Smooth muscle cell of the brain vasculature (primary cell): ENCODE measurements around the gene CEP55.

Experiments
- DNase-seq: peaks from one replicate; pipeline ENCODE4 v3.0.0-alpha.2; 2012; ENCODE audit warnings: low read depth, low spot score

The CEP55 gene

DNA sequence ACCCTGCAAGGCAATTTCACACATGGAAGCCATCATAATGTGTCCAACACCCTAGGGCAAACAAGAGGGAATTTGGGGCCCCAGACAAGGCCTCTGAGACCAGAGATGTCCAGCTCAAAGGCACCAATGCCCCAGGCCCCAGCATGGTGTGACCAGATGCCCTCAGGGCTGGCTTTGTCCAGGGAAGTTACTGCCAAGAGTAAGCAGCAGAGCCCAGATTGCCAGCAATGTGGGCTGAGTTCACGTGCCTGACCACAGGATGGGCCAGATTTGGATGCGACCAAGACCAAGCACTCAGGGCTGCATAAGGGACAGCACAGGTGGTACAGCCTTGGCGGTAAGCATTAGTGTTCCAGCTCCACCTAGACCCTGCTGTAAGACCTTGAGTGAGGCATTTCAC lies 27.0 kb upstream of the CEP55 start:
- DNase-seq, result no peak

DNA sequence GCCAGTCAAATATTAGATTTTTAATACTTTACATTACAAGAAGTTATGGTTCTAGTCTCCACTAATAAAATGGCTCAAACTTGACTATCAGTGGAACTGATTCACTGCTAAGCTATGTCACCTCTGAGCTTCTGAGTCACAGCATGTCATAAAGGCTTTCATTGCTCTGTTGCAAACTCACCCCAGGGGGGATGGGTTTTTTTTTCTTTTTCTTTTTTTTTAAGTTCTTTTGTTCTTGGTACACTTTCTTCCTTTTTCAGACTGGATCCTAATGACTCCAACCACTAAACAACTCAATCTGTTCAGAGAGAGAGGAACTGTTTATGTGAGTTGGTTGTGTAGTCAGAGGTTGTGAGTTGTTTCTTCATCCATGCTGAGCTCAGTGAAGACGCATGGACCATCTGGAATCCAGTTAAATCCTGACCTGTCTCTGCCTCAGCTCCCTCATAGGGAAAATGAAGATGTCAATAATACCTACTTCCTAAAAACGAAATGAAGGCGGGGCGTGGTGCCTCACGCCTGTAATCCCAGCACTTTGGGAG lies 25.2 kb upstream of the CEP55 start:
- peak; percentile 90 for DNase-seq

DNA sequence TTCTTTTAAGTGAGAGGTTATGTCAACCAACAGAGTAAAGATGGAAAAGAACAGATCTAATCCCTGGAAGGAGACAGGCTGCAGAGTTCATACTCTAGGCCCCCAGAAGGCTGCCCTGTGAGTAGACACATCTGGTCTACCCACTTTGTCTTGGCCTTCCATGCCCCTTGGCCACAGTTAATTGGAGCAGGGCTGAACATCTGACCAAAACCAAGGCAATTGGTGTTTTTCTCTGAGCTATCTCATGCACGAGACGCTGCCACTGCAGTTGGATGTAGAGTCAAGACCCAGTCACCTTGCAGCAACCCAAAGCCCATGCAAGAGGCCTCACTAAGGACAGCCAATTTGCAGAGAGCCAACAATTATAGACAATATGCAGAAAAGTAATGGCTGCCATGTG lies 23.3 kb upstream of the CEP55 start:
- no peak for DNase-seq

DNA sequence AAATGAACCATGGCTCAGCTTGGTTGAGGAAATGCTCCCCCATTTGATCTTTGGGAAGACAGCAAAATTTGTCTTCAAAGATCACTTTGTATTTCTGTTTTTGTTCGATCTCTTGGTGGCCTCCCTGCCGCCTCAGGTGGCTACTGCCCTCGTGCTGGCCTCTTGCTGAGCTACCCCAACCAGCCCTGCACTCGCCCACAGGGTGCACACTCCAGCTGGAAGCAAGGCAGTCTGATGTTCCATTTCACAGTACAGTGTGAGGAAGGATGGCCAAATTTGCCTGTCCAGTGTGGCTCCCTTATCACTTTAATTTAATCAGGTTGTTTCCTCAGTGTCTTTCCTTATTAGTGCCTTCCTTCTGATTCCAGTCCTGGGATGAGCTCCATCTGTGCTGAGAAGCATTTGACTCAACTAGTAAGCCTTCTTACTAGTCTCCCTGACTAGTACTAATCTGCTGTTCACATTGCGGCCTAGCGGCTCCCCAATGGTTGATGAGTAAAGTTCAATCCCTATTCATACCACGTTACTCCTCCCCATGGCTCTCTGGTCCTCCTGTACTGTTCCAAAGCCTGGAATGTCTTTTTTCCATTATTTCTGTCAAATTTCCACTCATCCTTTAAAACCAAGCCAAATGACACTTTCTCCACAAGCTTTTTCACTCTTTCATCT lies 22.5 kb upstream of the CEP55 start:
- DNase-seq, result no peak

DNA sequence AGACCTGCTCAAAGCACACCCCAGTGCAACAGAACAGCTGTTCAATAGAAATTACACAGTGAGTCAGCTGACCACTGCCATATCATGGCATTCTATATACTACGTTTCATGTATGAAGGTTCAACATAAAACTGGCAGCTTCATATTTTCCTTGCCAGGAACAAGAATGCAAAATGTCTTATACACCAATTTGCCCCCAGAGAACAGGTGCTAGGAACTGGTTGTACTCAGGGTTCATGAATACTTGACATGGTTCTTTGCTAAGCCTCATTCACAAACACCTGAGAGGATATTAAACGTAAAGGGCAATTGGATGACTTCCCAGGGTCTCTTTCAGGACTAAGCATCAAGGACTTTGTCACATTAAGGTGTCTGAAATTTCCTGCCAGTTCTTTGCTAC lies 21.2 kb upstream of the CEP55 start:
- no peak for DNase-seq

DNA sequence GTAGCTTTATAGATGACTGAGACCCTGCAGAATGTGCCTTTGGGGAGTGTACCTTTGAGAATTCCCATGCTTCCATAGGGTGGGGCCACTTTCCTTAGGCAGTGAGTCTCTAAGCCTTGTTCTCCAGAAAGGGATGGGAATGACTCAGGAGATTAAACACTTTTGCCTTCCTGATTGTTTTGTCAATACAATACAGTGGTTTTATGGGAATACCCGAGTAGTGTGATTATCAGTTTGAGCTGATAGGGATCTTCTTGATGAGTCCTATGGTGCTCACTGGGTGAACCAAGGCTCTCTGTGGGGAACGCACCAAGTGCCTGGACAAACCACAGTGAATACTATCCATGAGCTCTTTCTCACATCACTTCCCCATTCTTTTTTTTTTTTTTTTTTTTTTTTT lies 20.5 kb upstream of the CEP55 start:
- no peak for DNase-seq

DNA sequence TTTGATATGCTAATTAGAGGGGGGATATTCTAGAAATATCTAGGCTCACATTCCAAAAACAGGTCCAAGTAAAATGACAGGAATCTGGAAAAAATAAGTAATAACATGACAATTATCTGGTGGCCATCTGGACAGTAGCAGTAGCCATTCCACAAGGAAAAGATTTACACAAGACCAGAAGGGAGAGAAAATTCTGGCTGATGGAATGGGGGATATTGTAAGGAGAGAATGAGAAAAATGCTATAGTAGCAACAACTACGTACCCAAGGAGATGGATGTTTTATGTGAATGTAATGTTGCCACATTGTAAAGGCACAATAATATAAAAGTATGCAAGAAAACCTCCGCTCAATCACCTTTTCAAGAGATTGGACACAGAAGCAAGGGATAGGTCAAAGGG lies 19.7 kb upstream of the CEP55 start:
- no peak for DNase-seq

DNA sequence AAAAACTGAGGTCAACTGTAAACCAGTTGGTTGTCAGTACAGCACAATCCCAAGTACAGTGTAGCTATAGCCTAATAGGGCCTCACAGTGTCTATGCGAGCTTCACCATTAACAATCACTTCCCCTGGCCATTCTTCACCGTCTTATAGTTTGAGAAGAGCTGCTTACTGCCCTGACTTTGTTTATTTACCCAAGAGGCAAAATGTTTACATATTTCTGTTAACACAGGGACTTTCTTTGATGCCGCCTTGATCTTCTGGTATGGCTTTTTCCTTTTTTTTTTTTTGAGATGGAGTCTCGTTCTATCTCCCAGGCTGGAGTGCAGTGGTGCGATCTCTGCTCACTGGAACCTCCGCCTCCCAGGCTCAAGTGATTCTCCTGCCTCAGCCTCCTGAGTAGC lies 17.5 kb upstream of the CEP55 start:
- no peak for DNase-seq

DNA sequence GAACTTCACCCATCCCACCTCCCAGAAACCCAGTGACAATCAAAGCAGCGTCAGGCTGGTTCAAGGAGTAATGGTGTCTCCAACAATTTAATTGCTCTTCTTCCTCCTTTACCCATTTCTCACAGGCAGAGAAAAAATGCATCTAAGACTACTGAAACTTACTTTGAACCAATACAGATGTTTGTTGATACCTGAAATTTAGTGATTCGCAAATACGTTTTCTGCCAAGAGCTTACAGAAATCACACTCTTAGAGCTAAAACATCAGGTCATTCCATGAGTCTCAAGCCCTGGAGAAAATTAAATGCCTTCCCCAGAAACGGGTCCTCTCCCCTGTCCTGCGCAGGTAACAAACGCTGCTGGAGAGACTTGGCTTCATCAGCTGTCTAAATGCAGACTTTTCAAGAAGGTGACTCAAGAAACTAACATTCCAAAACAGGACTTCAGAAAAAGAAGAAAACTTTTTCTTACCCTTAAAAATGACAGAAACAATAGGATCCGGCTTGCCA lies 14.7 kb upstream of the CEP55 start:
- DNase-seq, result no peak

DNA sequence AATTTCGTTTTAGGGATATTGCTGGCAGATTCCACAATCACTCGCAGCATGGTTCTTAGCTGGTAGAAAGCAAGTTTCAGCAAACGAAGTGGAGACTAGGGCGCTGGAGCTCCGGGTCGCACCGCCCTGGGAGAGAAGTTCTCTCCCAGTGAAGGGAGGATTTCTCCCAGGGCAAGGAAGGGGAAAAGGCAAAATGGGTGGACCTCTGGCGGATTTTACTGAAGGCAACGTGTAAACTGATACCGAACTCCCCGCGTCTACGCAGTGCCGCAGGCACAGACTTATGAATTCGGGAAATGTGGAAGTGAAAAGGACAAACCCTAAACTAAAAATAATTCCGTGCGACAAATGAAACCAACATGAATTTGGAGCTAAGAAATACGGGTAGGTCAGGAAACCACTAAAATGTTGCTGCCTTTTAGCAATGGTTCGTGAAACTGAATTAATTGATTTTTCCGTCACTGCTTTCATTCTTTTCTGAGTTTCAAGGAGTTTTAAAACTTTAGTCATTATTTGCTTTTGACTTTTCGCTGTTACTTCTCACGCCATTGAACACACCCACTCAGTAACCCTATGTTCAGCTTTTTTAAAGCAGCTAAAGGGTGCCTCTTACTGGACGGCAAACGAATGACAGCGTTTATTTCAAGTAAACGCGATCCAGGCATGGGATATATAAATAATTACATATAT lies 14.1 kb upstream of the CEP55 start, which contains the start of gene MYOF:
MYOF (minus strand) TSS at position 190 of the 690 bp plus-strand sequence; CDS start at position 50, 140 bp downstream.
- DNase-seq, result peak; percentile 79

DNA sequence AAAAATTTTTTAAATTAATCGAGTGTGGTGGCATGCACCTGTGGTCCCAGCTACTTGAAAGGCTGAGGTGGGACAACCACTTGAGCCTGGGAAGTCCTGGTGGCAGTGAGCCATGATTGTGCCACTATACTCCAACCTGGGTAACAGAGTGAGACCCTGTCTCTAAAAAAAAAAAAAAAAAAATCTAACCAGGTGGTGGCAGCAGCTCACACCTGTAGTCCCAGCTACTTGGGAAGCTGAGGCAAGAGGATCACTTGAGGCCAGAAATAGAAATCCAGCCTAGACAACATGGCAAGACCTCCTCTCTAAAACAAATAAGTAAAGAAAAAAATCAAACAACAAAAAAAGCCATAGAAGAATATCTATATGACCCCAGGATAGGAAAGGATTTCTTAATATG lies 10.7 kb upstream of the CEP55 start:
- DNase-seq, result no peak

DNA sequence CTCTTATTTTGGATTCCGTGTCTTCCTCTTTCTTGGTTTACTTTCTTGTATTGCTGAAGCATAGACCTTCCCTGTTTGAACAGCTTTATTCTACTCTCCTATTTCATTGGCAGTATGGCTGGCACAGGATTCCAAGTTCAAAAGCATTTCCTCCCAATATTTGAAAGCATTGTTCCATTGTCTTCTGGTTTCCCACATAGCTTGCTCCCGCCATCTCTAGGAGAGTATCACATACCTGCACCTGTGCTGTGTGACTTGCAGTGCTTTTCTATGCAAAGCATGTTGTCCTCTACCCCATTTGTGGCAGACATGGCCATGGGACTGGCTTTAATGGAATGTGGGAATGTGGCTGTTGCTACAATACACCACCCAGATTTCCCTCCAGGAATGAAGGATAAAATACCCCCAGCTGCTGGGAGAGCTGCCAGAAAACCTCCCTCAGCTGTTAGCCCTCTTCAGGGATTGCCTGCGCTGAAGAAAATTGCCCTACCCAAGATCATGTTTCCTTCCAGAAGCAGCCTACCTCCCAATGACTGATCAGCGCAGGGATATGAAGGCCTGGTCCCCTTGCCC lies 7.4 kb upstream of the CEP55 start:
- no peak for DNase-seq

DNA sequence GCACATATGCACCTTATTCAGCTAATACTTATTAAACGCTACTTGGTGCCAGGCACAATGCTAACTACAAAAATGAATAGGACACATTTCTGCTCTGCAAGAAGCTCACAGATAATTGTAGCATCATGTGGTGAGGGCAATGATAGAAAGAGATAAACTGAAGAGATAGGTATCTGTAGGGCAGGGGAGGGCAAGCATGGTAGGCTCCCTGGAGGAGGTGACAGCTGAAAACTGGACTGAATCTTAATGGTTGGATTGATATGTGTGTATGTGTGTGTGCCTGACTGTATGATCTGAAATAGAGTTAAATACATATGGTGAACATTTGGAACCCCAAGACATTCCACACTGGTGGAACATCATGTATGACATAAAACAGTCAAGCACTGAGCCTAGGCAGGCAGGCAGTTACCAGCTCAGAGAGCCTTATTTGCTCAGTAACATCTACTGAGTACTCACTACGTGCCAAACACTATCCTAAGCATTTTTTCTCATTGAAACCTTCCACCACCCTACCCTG lies 4.8 kb upstream of the CEP55 start:
- no peak for DNase-seq

DNA sequence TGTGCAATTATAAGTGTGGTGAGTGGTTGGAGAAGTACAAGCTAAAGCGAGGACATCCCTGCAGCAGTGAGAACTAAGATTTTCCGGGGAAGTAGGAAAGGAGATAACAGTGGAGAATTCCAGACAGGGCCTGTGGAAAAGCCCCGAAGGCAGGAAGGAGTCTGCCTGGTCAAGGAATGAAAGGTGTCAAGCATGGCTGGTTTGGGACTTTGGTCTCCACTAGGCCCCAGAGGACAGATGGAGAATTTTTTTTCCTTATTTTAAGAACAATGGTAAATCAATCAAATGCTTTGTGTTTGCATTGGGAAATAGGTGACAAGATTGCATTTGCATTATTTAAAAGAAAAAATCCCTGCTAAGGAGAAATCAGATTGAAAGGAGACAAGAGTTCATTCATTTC lies 3.2 kb upstream of the CEP55 start:
- no peak for DNase-seq

DNA sequence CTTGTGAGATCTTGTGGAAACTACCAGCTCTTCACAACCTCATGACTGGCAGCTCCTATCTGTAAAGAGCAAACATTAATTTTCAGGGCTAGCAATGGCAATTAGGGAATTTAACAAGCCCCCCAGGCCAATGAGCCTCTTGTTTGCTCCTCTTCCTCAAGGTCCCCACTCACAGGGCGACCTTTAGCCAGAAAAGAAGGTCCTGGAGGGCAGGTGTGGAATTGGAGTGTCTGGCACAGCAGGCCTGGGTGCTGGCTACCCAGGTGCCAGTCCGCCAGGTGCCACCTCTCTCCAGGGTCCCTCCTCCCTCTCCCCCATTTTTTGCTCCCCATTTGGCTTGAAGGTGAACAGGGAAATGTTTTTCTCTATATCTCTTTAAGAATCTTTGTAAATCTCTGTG lies 1.9 kb upstream of the CEP55 start:
- no peak for DNase-seq

DNA sequence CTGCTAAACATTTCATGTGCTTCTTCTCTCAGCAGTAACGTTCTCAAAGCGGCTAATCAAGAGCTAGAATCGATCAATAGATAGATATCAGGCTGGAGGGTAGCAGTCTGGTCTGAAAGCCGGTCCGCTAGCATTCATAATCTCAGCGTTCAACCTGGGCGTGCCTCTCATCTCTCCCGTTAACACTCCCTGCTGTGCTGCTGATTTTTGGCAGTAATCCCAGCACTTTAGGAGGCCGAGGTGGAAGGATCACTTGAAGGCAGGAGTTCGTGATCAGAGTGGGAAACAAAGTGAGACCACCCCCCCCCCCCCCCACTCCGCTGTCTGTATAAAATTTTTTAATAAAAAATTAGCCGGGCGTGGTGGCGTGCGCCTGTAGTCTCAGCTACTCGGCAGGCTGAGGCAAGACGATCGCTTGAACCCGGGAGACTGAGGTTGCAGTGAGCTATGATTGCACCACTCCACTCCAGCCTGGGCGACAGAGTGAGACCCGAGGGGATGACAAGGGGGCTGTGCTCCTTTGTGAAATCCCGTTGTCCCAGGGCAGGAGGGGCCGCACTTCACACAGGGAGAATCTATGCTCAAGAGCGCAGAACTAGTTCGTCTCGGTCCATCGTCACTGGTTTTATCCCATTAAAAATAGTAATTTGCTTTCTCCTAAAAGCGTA lies 624 bp upstream of the CEP55 start:
- DNase-seq, result no peak

DNA sequence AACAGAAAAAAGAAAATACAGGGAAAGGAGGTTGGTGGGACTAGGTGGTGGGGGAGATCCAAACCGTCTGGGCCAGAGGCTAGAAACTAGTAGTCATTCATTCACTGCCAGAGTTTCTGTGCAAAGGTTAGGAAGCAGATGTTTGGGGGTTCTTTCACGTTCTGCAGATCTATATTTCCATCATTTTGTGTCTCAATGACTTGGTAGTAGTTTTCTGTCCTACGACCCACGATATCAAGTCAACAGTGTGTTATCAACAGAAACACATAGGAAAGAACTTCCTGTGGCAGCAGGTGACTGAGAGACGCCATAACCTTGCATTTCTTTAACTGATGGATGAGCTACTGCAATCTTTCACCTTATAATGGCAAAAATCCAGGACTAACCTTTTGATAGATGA lies 1.8 kb downstream of the CEP55 start:
- no peak for DNase-seq

DNA sequence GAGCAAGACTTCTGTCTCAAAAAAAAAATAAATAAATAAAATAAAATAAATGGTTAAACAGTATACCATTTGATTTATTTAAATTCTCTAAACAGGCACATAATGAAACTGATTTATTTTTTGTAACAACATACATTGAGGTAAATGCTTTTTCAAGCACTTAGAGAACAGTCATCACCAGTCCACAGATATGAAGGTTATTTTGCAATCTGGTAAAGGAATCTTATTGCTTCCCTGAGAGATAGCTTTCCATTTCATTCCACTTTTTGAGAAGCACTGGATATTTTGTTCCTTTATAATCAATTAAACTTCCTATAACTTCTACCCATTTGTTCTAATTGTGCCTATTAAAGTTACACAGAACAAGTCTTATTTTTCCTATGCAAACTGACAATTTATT lies 5.2 kb downstream of the CEP55 start:
- no peak for DNase-seq

DNA sequence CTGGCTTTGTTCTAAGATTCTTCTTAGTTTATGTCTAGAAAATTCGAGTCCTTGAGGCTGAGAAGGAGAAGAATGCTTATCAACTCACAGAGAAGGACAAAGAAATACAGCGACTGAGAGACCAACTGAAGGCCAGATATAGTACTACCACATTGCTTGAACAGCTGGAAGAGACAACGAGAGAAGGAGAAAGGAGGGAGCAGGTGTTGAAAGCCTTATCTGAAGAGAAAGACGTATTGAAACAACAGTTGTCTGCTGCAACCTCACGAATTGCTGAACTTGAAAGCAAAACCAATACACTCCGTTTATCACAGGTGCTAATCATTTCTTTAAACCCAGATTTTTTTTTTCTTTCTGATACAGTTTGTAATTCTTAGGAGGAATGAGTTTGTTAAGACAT lies 6.7 kb downstream of the CEP55 start:
- no peak for DNase-seq

DNA sequence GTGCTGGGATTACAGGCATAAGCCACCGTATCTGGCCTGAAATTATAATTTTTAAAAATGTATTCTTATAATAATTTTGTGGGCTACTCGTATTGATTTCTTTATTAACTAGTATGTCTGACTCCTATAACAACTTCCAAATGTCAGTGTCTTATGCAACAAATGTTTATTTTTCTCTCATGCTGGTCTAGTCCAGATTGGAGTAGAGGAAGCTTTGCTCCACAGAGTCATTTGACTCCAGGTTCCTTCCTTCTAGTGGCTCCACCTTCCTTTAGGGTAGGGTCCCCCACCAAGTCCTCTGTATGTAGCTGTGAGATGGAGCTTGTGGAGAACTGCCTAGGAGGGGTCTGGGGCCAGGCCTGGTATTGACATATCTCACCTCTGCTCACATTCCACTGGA lies 8.7 kb downstream of the CEP55 start:
- DNase-seq, result no peak

DNA sequence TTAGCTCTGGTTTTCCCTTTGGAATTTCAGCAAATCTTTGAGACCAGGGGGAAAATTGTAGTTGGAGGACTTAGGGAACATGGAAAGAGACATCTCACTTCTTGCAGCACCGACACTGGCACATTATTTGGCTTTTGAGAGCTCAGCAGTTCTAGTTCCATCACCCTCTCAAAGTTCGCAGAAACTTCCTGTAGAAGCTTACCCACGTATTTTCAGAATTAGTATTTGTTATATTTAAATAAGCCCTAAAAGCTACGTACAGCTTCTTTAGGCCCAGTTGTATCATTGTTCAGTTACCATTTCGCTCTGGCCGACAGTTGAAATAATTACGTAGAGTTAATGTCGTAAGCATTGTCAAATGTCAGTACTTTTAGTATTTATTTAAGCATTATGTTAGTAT lies 13.4 kb downstream of the CEP55 start:
- no peak for DNase-seq

DNA sequence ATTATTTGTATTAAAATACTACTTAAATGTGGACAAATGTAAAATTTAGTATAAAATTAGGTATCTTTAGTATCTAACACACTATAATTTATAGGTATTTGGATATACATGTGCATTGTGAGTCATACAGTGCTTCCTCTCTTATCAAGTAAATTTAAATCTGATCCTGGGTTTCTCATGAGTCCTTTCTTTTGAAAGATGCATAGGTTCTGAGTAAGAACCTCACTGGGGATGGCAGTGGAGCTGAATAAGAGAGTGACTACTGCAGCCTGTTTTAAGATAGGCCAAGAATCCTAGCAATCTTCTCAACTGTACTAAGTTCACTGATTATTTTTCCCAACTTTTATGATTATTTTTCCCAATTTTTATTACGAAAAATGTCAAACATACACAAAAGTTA lies 16.2 kb downstream of the CEP55 start:
- DNase-seq, result no peak
